ENCODE results near the gene SLC38A10.

The SLC38A10 gene

GRCh38 chr17:81251709-81252301, 43.3 kb downstream of the SLC38A10 start:
- DNase-seq, result no peak

DNA sequence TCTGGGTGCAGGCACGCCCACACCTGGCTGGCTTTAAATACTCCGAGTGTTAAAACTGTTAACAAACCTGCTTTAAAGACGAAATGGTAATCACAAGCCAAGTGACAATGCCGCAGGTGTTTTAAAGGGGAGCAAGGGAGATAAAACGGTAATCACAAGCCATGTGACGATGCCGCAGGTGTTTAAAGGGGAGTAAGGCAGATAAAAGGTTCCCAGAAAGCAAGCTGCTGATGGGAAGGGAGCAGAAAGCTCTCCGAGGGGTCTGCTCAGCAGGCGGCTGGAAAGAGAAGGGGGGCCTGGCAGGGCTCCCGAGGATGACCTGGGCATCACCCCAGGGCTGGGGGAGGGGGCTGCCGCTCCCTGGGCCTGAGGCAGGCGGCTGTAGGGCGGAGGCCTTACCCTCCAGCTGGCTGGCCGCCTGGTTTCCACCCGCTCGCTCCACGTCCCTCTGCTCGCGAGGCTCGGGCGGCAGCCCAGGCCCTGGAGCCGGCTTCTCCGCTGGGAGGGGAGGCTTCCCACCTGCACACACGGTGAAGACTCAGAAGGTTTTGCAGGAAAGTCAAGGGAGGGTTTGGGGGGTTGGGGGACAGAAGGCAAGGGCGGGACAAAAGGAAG, 43.9 kb downstream of the SLC38A10 start:
- DNase-seq, result no peak

GRCh38 chr17:81250286-81251093, 44.6 kb downstream of the SLC38A10 start:
- no peak for DNase-seq

DNA sequence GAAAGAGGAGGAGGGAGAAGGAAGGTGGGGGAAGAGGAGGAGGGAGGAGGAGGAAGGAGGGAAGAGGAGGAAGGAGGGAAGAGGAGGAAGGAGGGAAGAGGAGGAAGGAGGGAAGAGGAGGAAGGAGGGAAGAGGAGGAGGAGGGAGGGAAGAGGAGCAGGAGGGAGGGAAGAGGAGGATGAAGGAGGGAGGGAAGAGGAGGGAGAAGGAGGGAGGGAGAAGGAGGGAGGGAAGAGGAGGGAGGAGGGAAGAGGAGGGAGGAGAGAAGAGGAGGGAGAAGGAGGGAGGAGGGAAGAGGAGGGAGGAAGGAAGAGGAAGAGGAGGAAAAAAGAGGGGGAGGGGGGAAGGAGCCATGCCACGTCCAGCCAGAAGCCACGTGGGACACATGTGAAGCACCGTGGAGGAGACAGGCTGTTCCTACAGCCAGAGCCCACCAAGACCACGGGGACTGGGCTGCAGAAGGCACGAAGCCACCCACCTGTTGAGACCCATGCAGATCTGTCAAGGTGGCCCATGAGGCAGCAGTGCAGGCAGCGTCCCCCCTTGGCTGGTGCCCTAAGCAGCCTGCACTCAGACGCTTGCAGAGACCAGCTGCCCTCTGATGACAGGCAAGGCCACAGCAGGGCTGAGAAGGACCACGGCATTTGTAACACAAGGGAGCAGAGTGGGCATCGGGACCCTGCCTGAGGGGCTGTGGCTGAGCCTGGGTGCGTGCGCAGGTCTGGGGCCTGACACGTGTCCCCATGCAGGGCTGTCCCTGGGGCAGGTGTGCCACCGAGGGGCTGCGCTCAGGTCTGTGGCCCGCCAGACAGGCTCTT, 45.7 kb downstream of the SLC38A10 start:
- DNase-seq, result no peak

DNA sequence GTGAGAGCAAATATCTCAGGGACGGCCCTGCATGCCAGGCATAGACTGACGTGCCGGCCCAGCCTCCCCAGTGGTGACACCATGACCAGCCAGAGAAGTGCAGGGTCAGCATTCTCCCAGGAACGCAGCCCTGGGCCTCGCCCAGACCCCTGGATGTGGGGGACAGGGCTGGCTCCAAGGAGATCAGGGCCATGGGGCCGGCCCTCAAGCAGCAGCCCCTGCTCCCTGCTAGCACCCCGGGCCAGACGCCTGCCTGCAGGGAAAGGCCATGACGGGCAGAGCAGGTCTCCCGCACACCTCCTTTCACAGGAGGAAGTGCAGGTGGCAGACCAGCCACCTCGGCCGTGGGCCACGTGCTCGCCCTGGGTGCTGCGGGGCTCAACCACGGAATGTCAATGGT, 46.5 kb downstream of the SLC38A10 start:
- no peak for DNase-seq

DNA sequence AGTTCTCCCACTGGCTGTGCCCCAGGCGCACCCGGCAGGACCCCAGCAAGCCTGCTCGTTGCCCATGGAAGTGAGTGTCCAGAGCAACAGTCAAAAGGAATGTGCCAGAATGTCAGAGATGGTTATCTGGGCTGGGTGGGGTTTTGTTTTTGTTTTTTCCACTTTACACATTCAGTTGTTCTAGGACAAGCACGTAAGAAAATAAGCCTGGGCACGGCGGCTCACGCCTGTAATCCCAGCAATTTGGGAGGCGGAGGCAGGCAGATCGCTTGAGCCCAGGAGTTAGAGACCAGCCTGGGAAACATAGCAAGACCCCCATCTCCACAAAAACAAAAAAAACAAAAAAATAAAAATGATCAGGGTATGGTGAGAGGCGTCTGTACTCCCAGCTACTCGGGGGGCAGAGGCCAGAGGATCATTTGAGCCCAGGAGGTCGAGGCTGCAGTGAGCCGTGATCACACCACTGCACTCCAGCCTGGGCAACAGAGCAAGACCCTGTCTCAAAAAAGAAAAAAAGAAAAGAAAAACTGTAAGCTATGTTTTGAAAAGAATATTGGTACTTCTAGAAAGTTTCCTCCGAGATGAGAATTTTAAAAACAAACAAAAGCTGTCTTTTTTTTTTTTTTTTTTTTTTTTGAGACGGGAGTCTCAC, 47.6 kb downstream of the SLC38A10 start:
- DNase-seq, result no peak

GRCh38 chr17:81246679-81247338, 48.3 kb downstream of the SLC38A10 start:
- no peak for DNase-seq

DNA sequence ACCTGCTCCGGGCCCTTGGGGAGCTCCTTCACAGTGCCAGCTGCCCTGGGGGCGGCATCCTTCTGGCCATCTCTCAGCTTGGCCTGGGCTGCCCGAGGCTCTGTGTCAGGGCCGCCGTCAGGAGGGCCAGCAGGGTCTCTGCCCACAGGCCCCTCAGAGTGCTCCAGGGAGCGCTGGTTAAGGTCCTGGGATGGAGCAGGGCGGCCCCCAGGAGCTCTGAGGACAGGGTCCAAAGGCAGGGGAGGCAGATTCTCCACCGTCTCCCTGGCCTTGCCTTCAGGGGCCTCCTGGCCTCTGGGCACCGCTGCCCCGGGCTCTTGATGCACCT, 48.8 kb downstream of the SLC38A10 start:
- DNase-seq, result no peak

- DNase-seq, result no peak
Observed at GRCh38 chr17:81245665-81246342, 49.3 kb downstream of the SLC38A10 start.

DNA sequence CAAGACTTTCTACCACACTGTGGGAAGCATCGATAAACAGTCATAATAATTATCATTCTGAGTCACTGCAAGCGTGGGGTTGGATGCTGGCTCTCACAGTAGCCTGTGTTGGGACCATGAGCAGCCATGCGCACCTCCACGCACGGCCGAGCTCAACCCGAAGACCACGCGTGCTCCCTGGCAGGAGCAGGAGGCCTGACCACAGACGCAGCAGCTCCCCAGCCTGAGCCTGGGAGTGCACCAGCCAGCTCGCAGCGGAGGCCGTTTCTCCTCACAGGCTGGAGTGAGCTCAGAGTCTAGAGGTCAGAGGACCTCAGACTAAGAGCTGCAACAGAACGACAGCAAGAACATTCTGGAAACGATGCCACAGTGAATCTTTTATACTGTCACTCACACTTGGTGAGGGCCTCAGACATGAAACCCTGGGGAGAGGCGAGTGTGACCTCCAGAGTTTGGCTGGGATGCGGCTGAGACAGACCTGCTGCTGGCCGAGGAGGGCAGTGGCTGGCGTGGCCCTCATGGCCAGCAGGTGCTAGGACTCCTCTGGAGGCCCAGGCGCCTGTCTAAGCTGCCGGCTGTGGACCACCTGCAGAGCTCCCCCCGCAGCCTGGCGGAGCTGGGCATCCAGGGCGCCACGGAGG, 50.0 kb downstream of the SLC38A10 start:
- no peak for DNase-seq

DNA sequence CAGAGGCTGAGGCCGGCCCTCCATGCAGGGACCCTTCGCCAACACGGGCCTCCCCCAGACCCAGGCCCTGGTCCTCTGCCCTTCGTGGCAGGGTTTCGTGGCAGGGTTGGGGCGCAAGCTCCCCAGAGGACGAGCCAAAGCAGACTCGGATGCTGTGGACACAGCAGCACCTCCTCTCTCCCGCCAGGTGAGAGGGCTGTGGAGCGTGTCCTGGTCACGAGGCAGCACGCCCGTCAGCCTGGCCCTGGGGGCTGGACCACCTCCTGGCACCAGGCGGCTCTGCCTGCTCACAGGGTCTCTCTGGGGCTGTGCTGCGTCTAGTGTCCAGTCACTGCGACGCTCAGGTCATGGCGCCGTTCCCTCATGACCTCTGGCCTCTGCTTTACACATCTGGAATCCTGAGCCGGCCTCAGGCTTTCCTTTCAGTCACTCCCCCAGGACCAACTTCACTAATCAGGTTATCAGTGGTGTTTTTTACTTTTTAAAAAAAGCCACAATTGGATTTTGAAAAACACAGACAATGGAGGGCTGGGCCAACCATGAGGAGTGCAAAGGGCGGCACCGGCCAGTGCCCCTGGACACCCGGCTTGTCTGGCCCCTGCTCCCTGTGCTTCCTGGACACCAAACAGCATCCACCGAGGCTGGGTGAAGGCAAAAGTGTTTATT, 50.6 kb downstream of the SLC38A10 start:
- DNase-seq, result no peak

DNA sequence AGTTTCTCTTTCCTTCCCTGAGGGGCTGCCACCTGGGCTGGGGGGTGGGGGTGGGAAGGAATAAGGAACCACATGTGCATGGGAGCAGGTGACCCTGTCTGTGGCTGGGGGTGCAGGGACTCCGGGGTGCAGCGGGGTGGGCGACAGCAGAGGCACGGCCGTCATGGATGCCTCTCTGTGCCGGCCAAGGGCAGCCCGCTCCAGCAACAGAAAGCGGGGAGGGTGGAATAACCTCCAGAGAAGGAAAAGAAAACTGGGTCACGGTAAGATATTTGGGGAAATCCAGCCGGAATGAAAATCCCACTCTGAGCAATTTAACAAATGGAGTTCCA, 51.8 kb downstream of the SLC38A10 start:
- no peak for DNase-seq

- DNase-seq, result no peak
Observed at GRCh38 chr17:81242421-81243332, 52.4 kb downstream of the SLC38A10 start.

DNA sequence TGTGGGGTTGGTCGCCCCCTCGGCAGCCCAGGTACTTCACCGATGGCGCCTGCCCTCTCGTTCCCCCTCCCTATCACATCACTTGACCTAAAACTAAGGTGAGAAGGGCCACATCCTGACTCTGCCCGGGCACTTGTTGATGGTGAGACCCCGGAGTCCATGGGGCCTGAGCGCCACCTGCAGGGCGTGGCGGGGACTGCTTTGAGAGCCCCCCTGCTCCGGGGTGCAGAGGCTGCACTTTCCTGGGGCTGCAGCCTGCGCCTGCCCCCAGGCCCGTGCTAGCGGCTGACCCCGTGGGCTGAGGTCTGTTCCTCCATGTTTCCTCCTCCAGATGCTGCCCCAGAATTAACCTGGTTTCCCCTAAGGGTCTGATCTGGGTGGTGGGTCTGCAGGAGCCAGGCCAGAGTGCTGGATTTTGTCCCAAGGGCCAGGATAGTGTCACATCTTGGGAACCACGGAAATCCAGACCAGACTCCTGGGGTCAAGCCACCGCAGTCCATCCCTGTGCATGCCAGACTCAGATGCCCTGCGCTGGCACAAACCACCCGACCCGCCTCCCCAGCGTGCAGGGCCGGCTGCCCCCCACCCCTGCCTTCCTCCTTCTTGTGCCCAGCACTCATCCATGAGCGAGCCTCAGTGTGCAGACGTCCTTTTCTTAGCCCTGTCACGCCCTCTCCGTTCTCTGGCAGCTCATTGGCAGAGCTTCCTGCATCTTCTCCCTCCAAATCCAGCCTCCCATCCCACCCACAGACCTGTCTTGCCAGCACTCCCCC, 53.3 kb downstream of the SLC38A10 start:
- no peak for DNase-seq

DNA sequence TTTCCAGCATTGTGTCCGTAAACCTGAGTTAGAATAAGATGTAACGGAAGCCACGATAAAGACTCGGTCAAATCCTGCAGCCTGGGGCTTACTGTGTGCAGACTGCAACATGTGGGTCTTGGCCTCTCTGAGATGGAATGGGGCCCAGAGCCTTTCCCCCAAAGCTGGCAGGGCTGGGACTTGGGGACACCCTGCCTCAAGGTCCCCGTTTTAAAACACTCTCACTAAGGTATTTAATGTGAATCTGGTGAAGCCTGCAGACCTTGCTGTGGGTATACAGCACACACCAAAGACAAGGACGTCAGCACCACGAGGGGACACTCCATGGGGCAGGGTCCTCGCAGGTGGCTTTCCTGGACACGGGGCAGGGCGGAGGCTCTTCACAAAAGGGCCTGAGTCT, 53.9 kb downstream of the SLC38A10 start:
- no peak for DNase-seq

- DNase-seq, result no peak
Observed at GRCh38 chr17:81240761-81241160, 54.3 kb downstream of the SLC38A10 start.

GRCh38 chr17:81239714-81240555, 55.2 kb downstream of the SLC38A10 start:
- DNase-seq, result no peak
